Gastroesophageal sphincter (tissue), 4 donors: ENCODE data around the gene SLC6A12. TPM values are rescaled to one million over a fixed set of nuclear protein-coding genes. Genes with fewer than 3 reads are reported as not detected.

Experiments used
- ATAC-seq: fragments of 150-250 bp; one replicate; pipeline ENCODE4 v1.9.1; 2016; ENCODE audit warnings: mild to moderate bottlenecking, moderate library complexity
- H3K27ac ChIP-seq, 4 donors: fragments of 200-600 bp; sonication (generic) in 3 of 4; 1 replicate in 3 of 4; 2 replicates in 1 of 4; pipeline ENCODE4 v1.5.1; 2016 to 2019
- H3K27me3 ChIP-seq: fragments of 200-600 bp; sonication (generic); one replicate; pipeline ENCODE4 v1.5.1; 2019
- H3K36me3 ChIP-seq, 2 donors: fragments of 200-600 bp; sonication (generic); one replicate each; pipeline ENCODE4 v1.5.1; 2019; ENCODE audit warnings: control low read depth in 1 of 2
- H3K4me1 ChIP-seq, 3 donors: fragments of 200-600 bp; sonication (generic); 1 replicate in 2 of 3; 2 replicates in 1 of 3; pipeline ENCODE4 v1.5.1; 2016 to 2019; ENCODE audit warnings: control low read depth in 2 of 3
- H3K4me3 ChIP-seq, 2 donors: fragments of 200-600 bp; sonication (generic); one replicate each; pipeline ENCODE4 v1.5.1; 2019; ENCODE audit warnings: mild to moderate bottlenecking in 1 of 2, moderate library complexity in 1 of 2
- H3K9me3 ChIP-seq, 3 donors: fragments of 200-600 bp; sonication (generic); one replicate each; pipeline ENCODE4 v1.5.1; 2017 to 2019; ENCODE audit warnings: control low read depth in 2 of 3
- EP300 ChIP-seq: sonication (generic); formaldehyde crosslinking; IDR thresholded peaks from one replicate; pipeline ENCODE4 v1.6.1; 2017; ENCODE audit warnings: antibody characterized with exemption, mild to moderate bottlenecking
- POLR2A ChIP-seq, 2 donors: fragments of 450-650 bp; IDR thresholded peaks; one replicate each; pipeline ENCODE4 v1.6.1; 2017; ENCODE audit warnings: antibody characterized with exemption in 2 of 2, mild to moderate bottlenecking in 2 of 2, moderate library complexity in 1 of 2
- POLR2AphosphoS5 ChIP-seq: sonication (generic); formaldehyde crosslinking; IDR thresholded peaks from one replicate; pipeline ENCODE4 v1.6.1; 2017; ENCODE audit warnings: antibody characterized with exemption
- WGBS, 2 donors: methylation state at CpG; one replicate each; pipeline ENCODE4 v1.1.5; 2018; ENCODE audit warnings: low coverage in 1 of 2; 5-methylcytosine and 5-hydroxymethylcytosine counted together
- total RNA-seq, 4 donors: library from RNA; depleted of rRNA; stranded (reverse); fragments of >200 nt; gene quantifications; one replicate each; pipeline ENCODE4 v1.1.0, GENCODE V29; 2016
- TF ChIP-seq, protein P1 (sequence below), 4 experiments: fragments of 200-600 bp in 2 of 4; fragments of 450-650 bp in 2 of 4; sonication (generic) in 1 of 4; IDR thresholded peaks; one replicate each; pipeline ENCODE4 v1.5.1; 2017 to 2019; ENCODE audit warnings: antibody characterized with exemption in 4 of 4, mild to moderate bottlenecking in 2 of 4, moderate library complexity in 2 of 4

SLC6A12 gene
- total RNA-seq, 4 donors from 2014 or later = 11.3 TPM; not detected in 3

GRCh38 chr12:195951-196350 is 18.0 kb downstream of the SLC6A12 start:
- Histone ChIP-seq H3K27ac (no peak overlapping the region), H3K4me3 (no peak overlapping the region), H3K27me3 (peaks cover 85% of the 10 kb centered on the region), H3K36me3 (no peaks in the 10 kb centered on the region), H3K9me3 (no peaks in the 10 kb centered on the region), H3K4me1 (no peaks in the 10 kb centered on the region)
- TF ChIP-seq POLR2AphosphoS5 = no peak
- TF ChIP-seq, protein P1, sequence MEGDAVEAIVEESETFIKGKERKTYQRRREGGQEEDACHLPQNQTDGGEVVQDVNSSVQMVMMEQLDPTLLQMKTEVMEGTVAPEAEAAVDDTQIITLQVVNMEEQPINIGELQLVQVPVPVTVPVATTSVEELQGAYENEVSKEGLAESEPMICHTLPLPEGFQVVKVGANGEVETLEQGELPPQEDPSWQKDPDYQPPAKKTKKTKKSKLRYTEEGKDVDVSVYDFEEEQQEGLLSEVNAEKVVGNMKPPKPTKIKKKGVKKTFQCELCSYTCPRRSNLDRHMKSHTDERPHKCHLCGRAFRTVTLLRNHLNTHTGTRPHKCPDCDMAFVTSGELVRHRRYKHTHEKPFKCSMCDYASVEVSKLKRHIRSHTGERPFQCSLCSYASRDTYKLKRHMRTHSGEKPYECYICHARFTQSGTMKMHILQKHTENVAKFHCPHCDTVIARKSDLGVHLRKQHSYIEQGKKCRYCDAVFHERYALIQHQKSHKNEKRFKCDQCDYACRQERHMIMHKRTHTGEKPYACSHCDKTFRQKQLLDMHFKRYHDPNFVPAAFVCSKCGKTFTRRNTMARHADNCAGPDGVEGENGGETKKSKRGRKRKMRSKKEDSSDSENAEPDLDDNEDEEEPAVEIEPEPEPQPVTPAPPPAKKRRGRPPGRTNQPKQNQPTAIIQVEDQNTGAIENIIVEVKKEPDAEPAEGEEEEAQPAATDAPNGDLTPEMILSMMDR (IDR thresholded peaks at IDR 0.05) = no peak
- TF ChIP-seq EP300 = no peak
- no peak for TF ChIP-seq POLR2A (IDR thresholded peaks at IDR 0.05)
- no peak for ATAC-seq
- no CpG with 5 or more reads among the region's 15 CpGs for WGBS, 2 donors

- TF ChIP-seq, protein P1 (IDR thresholded peaks at IDR 0.05) = no peak
- H3K9me3 ChIP-seq = no peaks in the 10 kb centered on the region
- no peak overlapping the region for H3K27ac ChIP-seq
- no peak for ATAC-seq
- H3K4me3 ChIP-seq = no peak overlapping the region
- H3K4me1 ChIP-seq = no peaks in the 10 kb centered on the region
- H3K36me3 ChIP-seq = no peaks in the 10 kb centered on the region
- H3K27me3 ChIP-seq = peaks cover 83% of the 10 kb centered on the region
- 50 to 83% methylated on average over 1 of the region's 5 CpGs for WGBS, 2 donors
Observed at GRCh38 chr12:195156-195555, 18.8 kb downstream of the SLC6A12 start.

DNA sequence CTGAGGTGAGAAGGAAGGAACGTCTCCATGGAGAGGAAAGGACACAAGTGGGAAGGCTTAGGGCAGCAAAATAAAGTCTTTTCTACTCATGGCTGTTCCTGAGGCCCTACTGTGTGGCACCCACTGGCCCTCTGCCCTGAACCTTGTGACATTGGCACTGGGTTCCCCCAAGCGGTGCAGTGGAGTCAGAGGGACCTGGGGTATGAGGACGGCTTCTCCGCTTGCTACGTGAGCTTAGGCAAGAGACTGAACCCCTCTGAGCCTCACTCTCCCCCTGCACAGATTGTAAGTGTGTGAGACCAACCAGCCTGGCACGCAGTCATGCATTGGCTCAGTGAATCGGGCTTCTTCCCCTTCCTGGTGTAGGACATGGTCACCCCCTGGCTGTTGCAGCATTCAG is 19.7 kb downstream of the SLC6A12 start:
- no peaks in the 10 kb centered on the region for H3K36me3 ChIP-seq
- H3K4me1 ChIP-seq = peaks cover 0 to 5% (median 2%) of the 10 kb centered on the region in 3 donors
- H3K27me3 ChIP-seq = peaks cover 87% of the 10 kb centered on the region
- no peaks in the 10 kb centered on the region for H3K9me3 ChIP-seq
- TF ChIP-seq POLR2A (IDR thresholded peaks at IDR 0.05) (no peak), EP300 (no peak), POLR2AphosphoS5 (no peak)
- TF ChIP-seq, protein P1 (IDR thresholded peaks at IDR 0.05) = no peak
- no peak overlapping the region for H3K4me3 ChIP-seq
- no peak for ATAC-seq
- 67 to 70% methylated on average over 1 to 3 of the region's 7 CpGs for WGBS, 2 donors
- no peak overlapping the region for H3K27ac ChIP-seq

- H3K27ac ChIP-seq = no peak overlapping the region
- peaks cover 0 to 14% (median 6%) of the 10 kb centered on the region in 3 donors for H3K4me1 ChIP-seq
- WGBS, 2 donors = 64 to 85% methylated on average over 3 to 5 of the region's 10 CpGs
- no peak for ATAC-seq
- peaks cover 78% of the 10 kb centered on the region for H3K27me3 ChIP-seq
- no peak overlapping the region for H3K4me3 ChIP-seq
- TF ChIP-seq, protein P1 (IDR thresholded peaks at IDR 0.05) = no peak
- TF ChIP-seq EP300 (no peak), POLR2AphosphoS5 (no peak), POLR2A (IDR thresholded peaks at IDR 0.05) (no peak)
- no peaks in the 10 kb centered on the region for H3K9me3 ChIP-seq
- H3K36me3 ChIP-seq = no peaks in the 10 kb centered on the region
Observed at GRCh38 chr12:193261-193660, 20.7 kb downstream of the SLC6A12 start.

DNA sequence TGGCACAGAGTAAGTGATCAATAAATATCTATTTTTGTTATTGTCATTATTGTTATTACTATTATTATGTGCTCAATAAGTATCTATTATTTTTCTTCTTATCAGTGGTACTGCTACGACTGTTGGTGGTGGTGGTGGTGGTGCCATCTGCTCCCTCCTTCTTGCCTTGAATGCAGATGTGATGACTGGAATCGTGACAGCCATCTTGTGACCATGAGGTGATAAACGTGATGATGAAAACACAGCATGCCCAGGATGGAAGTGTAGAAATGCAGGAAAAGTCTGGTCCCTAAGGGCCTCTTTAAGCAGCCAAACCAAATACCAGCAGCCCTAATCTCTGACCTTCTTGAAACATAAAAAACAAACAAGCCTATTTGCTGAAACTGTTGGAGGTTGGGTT is 22.4 kb downstream of the SLC6A12 start:
- Histone ChIP-seq H3K36me3 (no peaks in the 10 kb centered on the region), H3K27me3 (peaks cover 65% of the 10 kb centered on the region), H3K9me3 (no peaks in the 10 kb centered on the region), H3K27ac (no peak overlapping the region), H3K4me3 (no peak overlapping the region), H3K4me1 (peaks cover 0 to 14% (median 6%) of the 10 kb centered on the region in 3 donors)
- TF ChIP-seq EP300 = no peak
- TF ChIP-seq, protein P1 (IDR thresholded peaks at IDR 0.05) = no peak
- TF ChIP-seq POLR2A (IDR thresholded peaks at IDR 0.05) = no peak
- no peak for TF ChIP-seq POLR2AphosphoS5
- WGBS, 2 donors = 82 to 90% methylated on average over 2 to 3 of the region's 3 CpGs
- ATAC-seq = no peak
